ENCODE data around the gene NDC1.

NDC1 gene

DNA sequence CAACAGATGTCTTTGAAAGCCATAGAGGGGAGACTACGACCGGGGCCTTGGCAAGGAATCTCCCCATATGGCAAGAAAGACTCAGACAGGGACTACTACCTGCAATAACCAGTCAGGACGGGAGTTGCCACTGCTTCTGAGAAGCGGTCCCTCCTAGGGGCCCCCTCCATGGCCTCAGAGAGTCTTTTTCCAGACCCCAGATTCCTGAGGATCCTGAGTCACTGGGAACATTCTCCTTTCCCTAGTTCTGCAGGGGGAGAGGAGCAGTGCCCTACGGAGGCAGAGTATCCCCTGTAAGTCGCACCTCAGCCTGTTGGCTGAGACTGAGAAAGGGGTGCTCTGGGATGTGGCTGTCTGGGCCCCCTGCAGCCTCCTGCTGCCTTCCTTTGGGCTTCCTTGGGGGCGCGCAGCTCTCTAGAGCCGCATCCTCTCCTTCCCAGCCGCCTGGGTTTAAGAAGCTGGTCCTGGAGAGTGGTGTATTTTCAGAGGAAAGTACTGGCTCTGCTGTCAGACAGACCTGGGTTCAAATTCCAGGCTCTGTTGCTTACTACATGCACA lies 107.0 kb downstream of the NDC1 start:
- DNase-seq (ENCODE audit: low spot score) = no peak

DNA sequence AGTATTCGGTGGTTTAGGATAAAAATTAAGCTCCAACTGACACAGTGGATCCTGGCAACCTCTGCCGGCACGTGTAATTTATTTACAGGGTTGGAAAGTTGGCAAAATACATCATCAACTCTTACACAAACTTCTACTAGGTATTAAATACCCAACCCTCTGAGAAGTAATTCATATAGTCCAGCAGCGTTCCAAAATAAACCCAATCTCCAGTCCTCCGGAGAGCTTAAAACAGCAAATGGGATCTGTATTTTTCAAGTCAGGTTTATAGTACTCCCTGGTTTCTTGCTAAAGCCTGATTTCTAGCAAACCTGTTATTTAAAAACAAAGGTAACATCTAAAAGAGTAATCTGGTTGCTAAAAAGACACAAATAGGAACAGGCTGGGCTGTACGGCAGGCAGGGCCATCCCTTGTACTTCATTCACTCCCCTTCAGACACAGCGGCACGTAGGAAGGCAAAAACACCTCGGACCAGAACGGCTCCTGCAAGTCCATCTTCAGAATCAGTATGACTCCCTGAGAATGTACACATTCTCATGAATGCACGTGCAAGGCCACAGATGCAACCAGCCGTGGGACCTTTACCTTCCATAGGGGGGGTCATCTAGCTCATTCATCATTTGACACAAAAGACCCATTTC lies 107.8 kb downstream of the NDC1 start:
- DNase-seq (ENCODE audit: low spot score) = no peak

DNA sequence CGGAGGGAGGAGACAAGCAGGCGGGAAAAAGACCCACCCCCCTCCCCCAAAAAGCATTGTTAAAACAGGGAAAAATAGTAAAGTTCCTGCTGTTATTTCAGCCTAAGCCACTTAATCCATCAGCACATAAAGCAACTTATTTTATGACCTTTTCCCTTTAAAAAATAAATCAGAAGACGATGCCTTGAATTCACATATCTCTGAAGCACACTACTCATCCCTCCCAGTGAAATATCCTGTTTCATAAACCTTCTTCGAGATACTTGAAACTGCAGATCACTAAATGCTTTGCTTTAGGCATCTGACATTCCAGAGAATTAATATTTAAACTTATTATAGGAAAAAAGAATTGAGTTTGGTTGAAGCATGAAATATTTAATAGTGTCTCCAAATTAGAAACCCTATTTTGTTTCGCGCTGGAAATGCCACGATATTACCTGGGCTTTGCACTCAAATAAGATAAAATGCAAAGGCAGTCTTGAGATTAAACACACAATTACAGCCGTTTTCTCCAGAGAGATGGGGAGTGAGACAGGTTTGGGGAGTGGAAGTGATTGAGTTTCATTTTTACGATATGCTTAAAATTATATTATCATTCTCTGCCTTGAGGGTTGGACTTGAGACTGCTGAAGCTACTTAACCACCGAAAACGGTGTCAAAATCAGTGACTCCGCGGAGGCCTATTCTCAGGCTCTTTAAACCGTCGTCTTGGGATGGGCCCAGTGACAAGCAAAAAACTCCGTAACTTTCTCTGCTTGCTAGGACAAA lies 108.5 kb downstream of the NDC1 start:
- no peak for DNase-seq (ENCODE audit: low spot score)

DNA sequence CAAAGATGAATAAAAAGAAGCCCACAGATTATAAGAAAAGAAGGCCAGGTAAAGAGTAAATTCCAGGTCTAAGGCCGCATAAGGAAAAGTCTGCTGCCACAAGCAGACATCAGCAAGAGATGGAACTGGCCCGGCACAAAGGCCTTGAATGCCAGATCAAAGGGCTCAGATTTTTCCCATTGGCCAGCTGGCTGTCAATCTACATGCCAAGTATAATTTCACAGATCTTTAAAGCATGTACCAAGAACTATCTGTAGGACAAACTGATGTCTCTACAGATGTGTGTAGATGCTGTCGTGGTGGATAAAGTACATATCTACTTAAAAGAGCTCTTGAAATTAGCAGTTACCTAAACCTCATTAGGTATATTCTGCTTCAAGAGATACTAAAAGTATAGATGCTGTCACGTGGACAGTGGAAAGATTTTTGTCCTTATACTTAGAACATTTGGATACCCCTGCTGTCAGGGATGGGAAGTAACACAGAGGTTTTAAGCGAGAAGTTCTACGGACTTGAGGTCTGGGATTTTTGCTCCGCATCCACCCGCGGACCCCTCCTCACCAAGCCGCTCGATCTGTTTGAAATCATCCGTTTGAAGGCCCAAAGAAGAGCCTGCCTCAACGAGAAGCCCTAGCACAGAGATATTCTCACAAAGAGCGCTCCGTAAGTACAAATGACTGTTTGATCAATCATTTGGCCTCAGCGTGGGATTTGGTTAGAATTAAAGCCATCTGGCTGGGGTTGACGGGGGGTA lies 109.2 kb downstream of the NDC1 start:
- no peak for DNase-seq (ENCODE audit: low spot score)

DNA sequence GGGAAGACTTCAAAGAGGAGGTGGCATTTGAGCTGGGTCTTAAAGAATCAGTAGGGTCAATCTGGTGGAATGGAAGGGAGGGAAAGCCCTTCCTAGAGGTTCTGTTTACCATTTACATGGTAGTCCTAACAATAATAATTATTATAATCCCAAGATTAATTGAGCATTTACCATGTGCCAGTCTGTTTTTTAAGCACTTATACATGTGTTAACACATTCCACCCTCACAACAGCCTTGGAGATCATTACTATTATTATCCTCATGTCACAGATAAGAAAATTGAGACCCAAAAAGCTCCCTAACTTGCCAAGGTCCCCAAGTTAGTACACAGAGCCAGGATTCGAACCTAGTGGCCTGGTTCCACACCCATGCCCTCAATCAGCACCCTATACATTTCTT lies 109.9 kb downstream of the NDC1 start:
- DNase-seq (ENCODE audit: low spot score) = no peak

DNA sequence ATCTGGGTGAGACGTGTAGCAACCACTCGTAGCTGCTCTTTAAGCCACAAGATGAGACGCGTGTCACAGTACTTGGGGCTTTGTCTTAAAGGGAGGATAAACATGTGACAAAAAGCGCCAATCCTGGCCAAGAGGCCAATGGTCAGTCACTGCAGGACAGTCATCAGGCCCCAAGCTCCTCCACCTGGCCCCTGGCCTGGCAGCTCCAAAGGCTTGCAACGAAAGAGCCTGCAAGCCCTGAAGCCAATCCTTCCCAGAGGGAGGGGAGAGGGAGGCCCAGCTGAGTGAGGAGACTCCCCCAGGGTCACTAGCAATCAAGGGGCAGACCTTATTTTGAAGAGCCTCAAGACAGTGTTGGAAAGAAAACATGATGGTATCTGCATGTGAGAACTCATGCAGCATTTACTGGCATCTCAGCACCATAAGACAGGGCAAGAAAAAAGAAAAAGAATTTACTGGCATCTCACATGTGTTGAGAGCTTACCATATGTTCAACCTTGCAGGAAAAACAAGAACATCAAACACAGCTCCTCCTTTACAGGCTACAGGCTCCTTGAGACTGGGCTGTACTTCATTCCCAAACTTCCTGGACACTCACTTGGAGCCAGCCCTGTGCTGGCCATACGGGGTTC lies 110.5 kb downstream of the NDC1 start:
- DNase-seq (ENCODE audit: low spot score) = no peak

DNA sequence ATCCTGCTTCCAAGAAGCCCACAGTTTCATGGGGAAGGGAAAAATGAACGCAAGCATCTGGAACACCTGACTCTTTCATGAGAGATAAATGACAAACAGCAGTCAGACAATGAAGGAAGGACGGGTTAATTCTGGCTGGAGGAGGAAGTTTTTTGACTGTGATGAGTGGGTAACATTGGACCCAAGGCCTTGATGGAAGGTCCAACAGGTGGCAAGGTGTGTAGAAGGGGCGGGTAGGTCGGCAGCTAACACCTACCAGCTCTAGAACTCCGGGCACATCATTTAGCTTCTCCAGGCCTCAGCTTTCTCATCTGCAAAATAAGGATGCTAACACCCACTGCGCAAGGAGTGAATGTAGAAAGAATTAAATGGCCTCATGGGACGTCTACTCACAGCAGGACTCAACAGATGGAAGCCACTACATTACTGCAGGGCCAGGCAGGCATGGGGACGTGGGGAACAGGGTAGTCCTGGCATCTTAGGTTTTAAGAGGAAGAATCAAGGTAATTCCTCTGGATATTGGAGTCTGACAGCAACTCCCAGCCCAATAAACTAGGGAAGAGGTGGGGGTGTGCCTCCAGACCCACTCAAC lies 112.0 kb downstream of the NDC1 start:
- DNase-seq (ENCODE audit: low spot score) = no peak

DNA sequence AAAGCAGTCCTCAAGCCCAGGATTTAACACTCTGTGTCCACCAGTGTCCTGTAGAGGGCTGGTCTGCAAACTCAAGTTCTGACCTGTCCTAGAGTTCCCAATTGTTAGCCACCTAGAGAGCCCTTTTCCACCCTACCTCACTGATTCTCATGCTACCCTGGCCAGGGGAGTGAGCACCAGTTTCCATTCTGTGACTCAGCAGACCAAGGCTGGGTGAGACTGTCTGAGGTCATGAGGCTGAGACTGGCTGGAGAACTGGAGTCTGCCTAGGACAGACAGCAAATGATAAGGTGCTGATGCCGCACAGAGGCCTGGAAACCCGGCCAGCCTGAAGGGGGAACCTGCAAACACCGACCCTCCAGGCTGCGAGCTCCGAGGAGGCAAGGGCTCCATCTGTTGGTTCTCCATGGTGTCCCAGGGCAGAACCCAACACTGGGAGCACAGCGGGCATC lies 112.8 kb downstream of the NDC1 start:
- DNase-seq (ENCODE audit: low spot score) = peak; percentile 45

DNA sequence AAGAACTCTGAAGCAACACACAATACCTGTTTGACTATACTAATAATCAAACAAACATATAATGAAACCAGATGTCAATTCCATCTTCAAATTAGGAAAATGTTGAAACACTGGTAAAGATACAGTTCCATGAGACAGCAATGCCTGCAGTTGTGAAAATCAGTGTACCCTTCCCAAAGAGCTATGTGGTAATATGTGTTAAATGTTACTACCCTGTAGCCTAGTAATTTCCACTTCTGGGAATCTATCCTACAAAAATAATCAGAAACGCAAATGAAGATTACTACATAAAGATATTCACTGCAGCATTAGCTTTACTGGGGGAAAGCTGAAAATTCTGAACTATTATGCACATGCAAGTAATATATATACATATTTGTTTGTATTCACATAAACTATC lies 116.1 kb downstream of the NDC1 start:
- DNase-seq (ENCODE audit: low spot score) = no peak

DNA sequence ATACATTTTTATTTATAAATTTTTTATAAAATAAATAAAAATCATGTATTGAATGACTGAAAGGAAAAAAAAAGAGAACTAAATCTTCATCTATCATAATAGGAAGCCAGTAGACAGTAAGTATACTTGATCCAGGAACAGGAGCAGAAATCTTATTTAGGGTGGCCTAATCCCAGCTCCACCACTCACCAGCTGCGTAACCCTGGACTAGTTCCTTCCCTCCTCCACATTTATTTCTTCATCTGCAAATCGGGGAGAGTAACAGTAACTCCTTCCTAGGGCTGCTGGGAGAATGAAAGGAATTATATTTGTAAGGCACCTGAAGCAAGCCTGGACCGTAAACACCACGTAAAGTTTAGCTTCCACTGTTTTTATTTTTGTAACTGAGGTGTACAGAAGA lies 117.0 kb downstream of the NDC1 start:
- DNase-seq (ENCODE audit: low spot score) = no peak

DNA sequence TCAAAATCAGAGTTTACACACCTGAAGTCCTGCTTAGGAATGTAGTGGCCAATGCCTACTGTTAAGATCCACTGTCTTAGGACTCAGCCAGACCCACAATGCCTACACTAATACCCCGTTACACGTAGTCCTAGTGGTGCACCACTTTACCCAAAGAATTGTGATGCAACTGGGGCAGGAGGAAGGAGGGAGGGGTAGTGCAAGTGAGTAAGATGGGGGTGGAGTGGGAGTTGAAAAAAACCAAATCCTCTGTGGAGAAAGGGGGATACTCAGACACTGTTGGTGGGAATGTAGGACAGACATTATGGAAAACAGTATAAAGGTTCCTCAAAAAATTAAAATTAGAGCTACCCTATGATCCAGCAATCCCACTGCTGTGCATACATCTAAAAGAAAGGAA lies 118.6 kb downstream of the NDC1 start:
- no peak for DNase-seq (ENCODE audit: low spot score)

DNA sequence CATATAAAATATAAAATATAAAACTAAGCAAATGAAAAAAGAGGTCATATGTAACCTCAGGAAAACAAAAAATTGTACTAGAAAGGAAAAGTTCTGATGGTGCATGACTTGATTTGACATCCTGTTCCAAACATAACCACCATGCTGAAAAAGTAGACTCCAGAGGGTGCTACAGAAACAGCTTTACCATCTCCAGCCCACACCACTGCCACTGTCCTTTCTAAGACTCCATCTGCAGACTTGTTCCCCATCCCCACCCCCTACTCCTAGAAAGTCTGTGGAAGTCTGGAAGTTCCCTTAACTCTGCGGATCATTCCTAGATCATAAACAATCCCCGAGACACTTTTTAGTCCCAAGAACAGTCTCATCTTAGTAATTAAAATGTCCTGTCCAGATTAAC lies 119.7 kb downstream of the NDC1 start:
- DNase-seq (ENCODE audit: low spot score) = no peak

DNA sequence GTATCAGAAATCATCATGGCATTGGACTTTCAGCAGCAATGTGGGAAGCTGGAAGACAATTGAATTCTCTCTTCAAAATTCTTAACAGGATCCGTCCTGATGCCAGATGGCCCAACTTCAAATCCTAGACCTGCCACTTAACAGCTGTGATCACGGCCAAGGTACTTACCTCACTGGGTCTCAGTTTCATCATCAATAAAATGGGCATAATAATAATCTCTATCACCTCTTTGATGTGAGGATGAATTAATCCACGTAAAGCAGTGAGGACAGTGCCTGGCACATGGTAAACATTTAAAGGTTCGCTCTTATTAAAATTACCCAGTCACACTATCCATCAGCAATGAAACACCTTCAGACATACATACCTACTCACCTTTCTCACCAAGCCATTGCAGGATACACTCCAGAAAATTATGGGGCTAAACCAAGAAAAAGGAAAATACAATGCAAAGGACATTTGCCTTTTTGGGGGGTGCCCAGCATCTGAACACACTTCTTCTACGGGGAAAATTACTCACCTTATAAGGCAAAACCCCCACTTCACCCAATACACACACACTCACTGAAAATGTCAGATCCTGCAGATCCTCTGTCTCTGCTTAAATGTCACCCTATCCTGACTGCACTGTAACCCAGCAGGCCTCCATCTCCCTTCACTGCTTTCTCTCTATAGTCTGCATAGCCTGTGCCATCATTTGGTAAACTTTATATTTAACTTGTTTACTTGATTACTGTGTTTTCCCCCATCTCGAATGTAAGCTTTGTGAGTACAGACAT lies 120.9 kb downstream of the NDC1 start:
- DNase-seq (ENCODE audit: low spot score) = no peak

DNA sequence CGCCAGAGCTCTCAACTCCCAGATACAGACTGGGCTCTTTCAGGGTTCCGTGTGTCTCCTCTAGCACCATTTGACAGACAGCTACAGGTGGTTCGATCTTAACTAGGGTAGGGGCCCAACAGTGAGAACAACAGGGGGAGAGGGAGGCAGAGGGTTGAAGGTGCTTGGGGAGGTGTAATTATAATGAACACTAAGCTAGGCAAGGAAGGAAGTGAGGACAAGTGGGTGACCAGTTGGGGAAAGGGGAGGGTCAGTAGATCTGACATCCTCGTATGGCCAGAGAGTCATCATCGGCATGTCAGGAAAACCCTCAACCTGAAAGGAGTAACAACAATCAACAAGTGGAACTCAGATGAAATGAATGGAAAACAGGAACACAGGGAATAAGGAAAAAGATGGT lies 121.9 kb downstream of the NDC1 start:
- no peak for DNase-seq (ENCODE audit: low spot score)

DNA sequence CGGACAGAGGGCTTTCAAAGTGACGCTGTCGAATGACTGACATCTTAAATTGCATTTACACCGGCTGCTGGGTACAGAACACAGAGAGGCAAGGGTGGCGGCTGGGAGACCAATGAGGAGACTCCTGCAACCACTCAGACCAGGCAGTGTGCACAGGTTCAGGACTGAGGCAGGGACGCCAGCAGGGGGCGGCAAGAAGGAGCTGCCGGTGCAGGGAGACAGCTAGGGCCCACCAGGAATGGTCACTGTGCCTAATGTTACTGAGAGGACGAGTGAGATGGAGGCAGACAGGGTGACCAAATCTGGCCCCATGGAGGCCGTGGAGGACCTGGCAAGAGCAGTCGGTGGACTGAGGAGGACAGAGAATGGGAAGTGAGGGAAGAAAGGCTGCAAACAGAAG lies 122.6 kb downstream of the NDC1 start:
- peak; percentile 64 for DNase-seq (ENCODE audit: low spot score)

All from HuH-7 (cell line).